ENCODE data around the gene GATM. TPM values are rescaled to one million over a fixed set of nuclear protein-coding genes. Genes with fewer than 3 reads are reported as not detected.

GATM gene
- polyA plus RNA-seq, 3 donors: 0.89 to 1.5 (median 1.5) TPM

DNA sequence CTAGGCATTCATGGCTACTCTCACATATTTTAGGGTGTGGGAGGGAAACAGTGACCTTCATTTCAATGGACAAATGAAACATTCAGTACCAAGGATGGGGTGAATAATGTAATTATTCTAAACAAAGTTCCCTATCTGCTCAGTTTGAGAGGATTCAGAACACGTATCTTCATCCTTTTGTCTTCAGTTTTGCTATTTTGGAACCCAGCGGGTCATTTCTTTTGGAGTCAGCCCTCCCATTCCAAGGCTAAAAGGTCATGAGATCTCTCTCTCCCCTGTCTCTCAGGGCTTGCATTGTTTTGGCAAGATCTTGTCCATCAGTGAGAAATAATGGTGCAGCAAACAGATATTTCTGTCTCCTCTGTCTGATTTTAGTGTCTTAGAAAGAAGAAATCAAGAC, 16.3 kb upstream of the GATM start:
- Mint-ChIP-seq H3K9me3 (no peaks in the 10 kb centered on the region), H3K27me3 (ENCODE audit: low read depth in 3 of 3) (peaks cover 2 to 8% (median 3%) of the 10 kb centered on the region in 3 donors), H3K36me3 (no peaks in the 10 kb centered on the region), H3K27ac (no peak overlapping the region), H3K4me3 (no peak overlapping the region), H3K4me1 (peaks cover 14% of the 10 kb centered on the region)
- intact Hi-C loops (cut with micrococcal nuclease): loop anchor here in 1 of 2 donors (10.0 kb wide), 1 partner anchor 110 kb away; no protein-coding TSS in a partner anchor
- Histone ChIP-seq H3K9ac (ENCODE audit: insufficient read depth, low read length, poor library complexity, severe bottlenecking) (no peak overlapping the region), H3K4me2 (replicated peaks; ENCODE audit: extremely low read depth, low read length, poor library complexity, severe bottlenecking) (no peak overlapping the region), H4K20me1 (ENCODE audit: insufficient read depth, low read length) (no peaks in the 10 kb centered on the region), H3K4me3 (replicated peaks in 1 of 3; ENCODE audit: low read depth in 2 of 3, low read length in 3 of 3) (no peak overlapping the region), H3K27ac (ENCODE audit: low read depth in 1 of 2, low read length in 2 of 2) (no peak overlapping the region), H2AFZ (ENCODE audit: insufficient read depth, low read depth, low read length, poor library complexity, severe bottlenecking) (no peak overlapping the region), H3K4me1 (ENCODE audit: control insufficient read depth in 1 of 2, insufficient read depth in 2 of 2, low read length in 2 of 2) (peaks cover 16 to 18% of the 10 kb centered on the region in 2 donors), H3K36me3 (replicated peaks in 1 of 2; ENCODE audit: control insufficient read depth in 1 of 2, insufficient read depth in 2 of 2, low read length in 2 of 2) (no peaks in the 10 kb centered on the region), H3K79me2 (ENCODE audit: insufficient read depth, low read length) (no peaks in the 10 kb centered on the region), H3K9me3 (replicated peaks in 1 of 2; ENCODE audit: control insufficient read depth in 1 of 2, insufficient read depth in 1 of 2, low read length in 2 of 2) (no peaks in the 10 kb centered on the region), H3K27me3 (ENCODE audit: control insufficient read depth in 2 of 2, insufficient read depth in 2 of 2, low read length in 2 of 2) (no peaks in the 10 kb centered on the region)
- no CpG with 5 or more reads among the region's 2 CpGs for WGBS (ENCODE audit: insufficient coverage)
- DNase-seq: no peak
- TF ChIP-seq, protein P1, sequence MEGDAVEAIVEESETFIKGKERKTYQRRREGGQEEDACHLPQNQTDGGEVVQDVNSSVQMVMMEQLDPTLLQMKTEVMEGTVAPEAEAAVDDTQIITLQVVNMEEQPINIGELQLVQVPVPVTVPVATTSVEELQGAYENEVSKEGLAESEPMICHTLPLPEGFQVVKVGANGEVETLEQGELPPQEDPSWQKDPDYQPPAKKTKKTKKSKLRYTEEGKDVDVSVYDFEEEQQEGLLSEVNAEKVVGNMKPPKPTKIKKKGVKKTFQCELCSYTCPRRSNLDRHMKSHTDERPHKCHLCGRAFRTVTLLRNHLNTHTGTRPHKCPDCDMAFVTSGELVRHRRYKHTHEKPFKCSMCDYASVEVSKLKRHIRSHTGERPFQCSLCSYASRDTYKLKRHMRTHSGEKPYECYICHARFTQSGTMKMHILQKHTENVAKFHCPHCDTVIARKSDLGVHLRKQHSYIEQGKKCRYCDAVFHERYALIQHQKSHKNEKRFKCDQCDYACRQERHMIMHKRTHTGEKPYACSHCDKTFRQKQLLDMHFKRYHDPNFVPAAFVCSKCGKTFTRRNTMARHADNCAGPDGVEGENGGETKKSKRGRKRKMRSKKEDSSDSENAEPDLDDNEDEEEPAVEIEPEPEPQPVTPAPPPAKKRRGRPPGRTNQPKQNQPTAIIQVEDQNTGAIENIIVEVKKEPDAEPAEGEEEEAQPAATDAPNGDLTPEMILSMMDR (IDR thresholded peaks at IDR 0.05): no peak

DNA sequence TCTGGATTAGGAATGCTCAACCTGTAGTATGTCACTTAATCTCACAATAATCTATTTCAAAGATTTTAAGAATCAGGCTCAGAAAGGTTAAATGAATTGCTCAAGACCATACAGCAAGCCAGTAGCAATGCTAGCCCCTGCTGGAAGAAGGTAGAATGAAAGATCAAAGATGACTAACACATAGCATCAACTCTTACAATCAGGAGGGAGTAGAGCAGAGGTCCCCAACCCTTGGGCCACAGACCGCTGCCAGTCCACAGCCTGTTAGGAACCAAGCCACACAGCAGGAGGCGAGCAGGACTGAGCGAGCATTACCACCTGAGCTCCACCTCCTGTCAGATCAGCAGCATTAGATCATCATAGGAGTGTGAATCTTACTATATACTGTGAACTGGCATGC, 15.5 kb upstream of the GATM start:
- no peaks in the 10 kb centered on the region for H3K9me3 Mint-ChIP-seq
- TF ChIP-seq, protein P1 (IDR thresholded peaks at IDR 0.05): no peak
- H3K36me3 Mint-ChIP-seq: no peaks in the 10 kb centered on the region
- H3K27ac ChIP-seq (ENCODE audit: low read depth in 1 of 2, low read length in 2 of 2): no peak overlapping the region
- H3K4me3 ChIP-seq (replicated peaks in 1 of 3; ENCODE audit: low read depth in 2 of 3, low read length in 3 of 3): no peak overlapping the region
- no peak overlapping the region for H3K4me2 ChIP-seq (replicated peaks; ENCODE audit: extremely low read depth, low read length, poor library complexity, severe bottlenecking)
- no CpG with 5 or more reads among the region's 3 CpGs for WGBS (ENCODE audit: insufficient coverage)
- DNase-seq: peak in 1 of 3 donors; percentile 58
- H3K27me3 Mint-ChIP-seq (ENCODE audit: low read depth in 3 of 3): peaks cover 2 to 8% (median 3%) of the 10 kb centered on the region in 3 donors
- no peak overlapping the region for H2AFZ ChIP-seq (ENCODE audit: insufficient read depth, low read depth, low read length, poor library complexity, severe bottlenecking)
- no peaks in the 10 kb centered on the region for H4K20me1 ChIP-seq (ENCODE audit: insufficient read depth, low read length)
- H3K79me2 ChIP-seq (ENCODE audit: insufficient read depth, low read length): no peaks in the 10 kb centered on the region
- no peaks in the 10 kb centered on the region for H3K27me3 ChIP-seq (ENCODE audit: control insufficient read depth in 2 of 2, insufficient read depth in 2 of 2, low read length in 2 of 2)
- H3K9me3 ChIP-seq (replicated peaks in 1 of 2; ENCODE audit: control insufficient read depth in 1 of 2, insufficient read depth in 1 of 2, low read length in 2 of 2): no peaks in the 10 kb centered on the region
- H3K4me1 ChIP-seq (ENCODE audit: control insufficient read depth in 1 of 2, insufficient read depth in 2 of 2, low read length in 2 of 2): peaks cover 16 to 18% of the 10 kb centered on the region in 2 donors
- no peaks in the 10 kb centered on the region for H3K36me3 ChIP-seq (replicated peaks in 1 of 2; ENCODE audit: control insufficient read depth in 1 of 2, insufficient read depth in 2 of 2, low read length in 2 of 2)
- intact Hi-C loops (cut with micrococcal nuclease): loop anchor here in 1 of 2 donors (10.0 kb wide), 1 partner anchor 109 kb away; no protein-coding TSS in a partner anchor
- H3K4me1 Mint-ChIP-seq: peaks cover 14% of the 10 kb centered on the region
- no peak overlapping the region for H3K27ac Mint-ChIP-seq
- no peak overlapping the region for H3K9ac ChIP-seq (ENCODE audit: insufficient read depth, low read length, poor library complexity, severe bottlenecking)
- H3K4me3 Mint-ChIP-seq: no peak overlapping the region

Data from CD14-positive monocyte (primary cell).